ENCODE data around the gene CTSA.

Gene CTSA

GRCh38 chr20:45933266-45934045 lies 42.3 kb downstream of the CTSA start:
- no peak for TF ChIP-seq ZFX (IDR thresholded peaks at IDR 0.05; ENCODE audit: borderline replicate concordance)
- TF ChIP-seq, protein P1, sequence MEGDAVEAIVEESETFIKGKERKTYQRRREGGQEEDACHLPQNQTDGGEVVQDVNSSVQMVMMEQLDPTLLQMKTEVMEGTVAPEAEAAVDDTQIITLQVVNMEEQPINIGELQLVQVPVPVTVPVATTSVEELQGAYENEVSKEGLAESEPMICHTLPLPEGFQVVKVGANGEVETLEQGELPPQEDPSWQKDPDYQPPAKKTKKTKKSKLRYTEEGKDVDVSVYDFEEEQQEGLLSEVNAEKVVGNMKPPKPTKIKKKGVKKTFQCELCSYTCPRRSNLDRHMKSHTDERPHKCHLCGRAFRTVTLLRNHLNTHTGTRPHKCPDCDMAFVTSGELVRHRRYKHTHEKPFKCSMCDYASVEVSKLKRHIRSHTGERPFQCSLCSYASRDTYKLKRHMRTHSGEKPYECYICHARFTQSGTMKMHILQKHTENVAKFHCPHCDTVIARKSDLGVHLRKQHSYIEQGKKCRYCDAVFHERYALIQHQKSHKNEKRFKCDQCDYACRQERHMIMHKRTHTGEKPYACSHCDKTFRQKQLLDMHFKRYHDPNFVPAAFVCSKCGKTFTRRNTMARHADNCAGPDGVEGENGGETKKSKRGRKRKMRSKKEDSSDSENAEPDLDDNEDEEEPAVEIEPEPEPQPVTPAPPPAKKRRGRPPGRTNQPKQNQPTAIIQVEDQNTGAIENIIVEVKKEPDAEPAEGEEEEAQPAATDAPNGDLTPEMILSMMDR (IDR thresholded peaks at IDR 0.05) = 0 out of 2 replicates have a peak, but pooled peaks have one; percentile 5
- peak overlapping the region; percentile 98 for H3K27ac ChIP-seq

DNA sequence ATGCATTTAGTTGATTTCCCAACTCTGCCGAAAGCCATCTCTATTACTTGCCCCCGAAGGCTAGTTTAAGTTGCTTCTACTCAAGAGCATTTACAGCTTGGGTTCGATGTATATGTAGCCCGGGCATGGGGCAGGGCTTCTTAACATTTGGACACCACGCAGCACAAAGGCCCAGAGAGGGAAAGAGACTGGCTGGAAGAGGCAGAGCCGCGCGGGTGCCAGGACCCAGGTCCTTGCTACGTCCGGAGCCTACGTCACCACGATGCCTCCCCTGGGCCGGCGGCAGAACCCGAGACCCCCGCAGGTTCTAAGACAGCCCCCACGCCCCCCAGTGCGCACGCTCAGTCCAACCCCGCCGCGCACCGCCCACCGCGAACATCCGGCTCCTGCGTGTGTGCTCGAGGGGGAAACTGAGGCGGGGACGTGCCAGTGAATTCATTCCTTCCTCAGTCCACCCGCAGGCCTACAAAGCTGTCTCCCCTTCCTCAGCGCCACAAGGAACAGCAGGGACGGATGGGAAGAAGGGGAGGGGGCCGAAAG lies 43.0 kb downstream of the CTSA start:
- TF ChIP-seq, protein P1 (IDR thresholded peaks at IDR 0.05) = no peak
- no peak for TF ChIP-seq ZFX (IDR thresholded peaks at IDR 0.05; ENCODE audit: borderline replicate concordance)
- H3K27ac ChIP-seq = peak overlapping the region; percentile 98

- H3K27ac ChIP-seq = peak within 1 kb of the TSS; percentile 98
- TF ChIP-seq ZFX (IDR thresholded peaks at IDR 0.05; ENCODE audit: borderline replicate concordance) = no peak
- TF ChIP-seq, protein P1 (IDR thresholded peaks at IDR 0.05) = no peak
These were observed 43.7 kb downstream of the CTSA start, which contains the start of gene PCIF1 for GRCh38 chr20:45934586-45935415. TSS of gene PCIF1 (plus strand) at chr20:45934683. CDS start at chr20:45939000, 4,317 bp downstream.

GRCh38 chr20:45935416-45936046 lies 44.4 kb downstream of the CTSA start:
- TF ChIP-seq, protein P1 (IDR thresholded peaks at IDR 0.05) = no peak
- no peak for TF ChIP-seq ZFX (IDR thresholded peaks at IDR 0.05; ENCODE audit: borderline replicate concordance)
- peak overlapping the region; percentile 98 for H3K27ac ChIP-seq

- H3K27ac ChIP-seq = no peak overlapping the region
- TF ChIP-seq, protein P1 (IDR thresholded peaks at IDR 0.05) = no peak
- TF ChIP-seq ZFX (IDR thresholded peaks at IDR 0.05; ENCODE audit: borderline replicate concordance) = no peak
These were observed 46.6 kb downstream of the CTSA start for GRCh38 chr20:45937765-45938164.

DNA sequence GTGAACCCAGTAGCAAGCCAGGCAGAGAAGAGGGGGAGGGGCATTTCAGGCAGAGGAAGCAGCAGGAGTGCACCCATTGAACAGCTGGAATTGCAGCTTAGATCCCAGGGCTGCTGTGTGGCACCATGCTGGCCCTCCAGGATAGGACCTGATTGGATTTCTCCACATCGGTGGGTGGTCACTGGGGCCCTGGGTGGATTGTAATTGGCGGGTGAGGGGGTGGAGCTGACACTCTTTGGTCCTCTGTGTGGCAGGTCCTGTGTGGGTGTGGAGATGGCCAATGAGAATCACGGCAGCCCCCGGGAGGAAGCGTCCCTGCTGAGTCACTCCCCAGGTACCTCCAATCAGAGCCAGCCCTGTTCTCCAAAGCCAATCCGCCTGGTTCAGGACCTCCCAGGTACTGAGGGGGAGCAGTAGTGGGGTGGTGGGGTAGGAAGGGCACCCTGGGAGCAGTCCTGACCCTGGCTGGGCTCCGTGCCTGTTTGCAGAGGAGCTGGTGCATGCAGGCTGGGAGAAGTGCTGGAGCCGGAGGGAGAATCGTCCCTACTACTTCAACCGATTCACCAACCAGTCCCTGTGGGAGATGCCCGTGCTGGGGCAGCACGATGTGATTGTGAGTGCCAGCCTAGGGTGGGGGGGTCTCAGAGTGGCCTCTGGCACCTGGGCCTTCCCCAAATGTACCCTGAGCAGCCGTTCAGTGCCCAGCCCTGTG lies 47.7 kb downstream of the CTSA start:
- no peak overlapping the region for H3K27ac ChIP-seq

More for the DNA sequence above, 47.7 kb downstream of the CTSA start:
- TF ChIP-seq ZFX (IDR thresholded peaks at IDR 0.05; ENCODE audit: borderline replicate concordance) = no peak
- TF ChIP-seq, protein P1 (IDR thresholded peaks at IDR 0.05) = no peak

Measured in 22Rv1 (cell line).